HG03064 (cell line): ENCODE measurements around the gene ZNF101.

ENCODE experiments used
- ATAC-seq: cut with Tn5 transposase; IDR thresholded peaks from one replicate; pipeline ENCODE4 v1.9.1; 2021; ENCODE audit warnings: low read depth; ENCODE audit not compliant: unreplicated experiment

Gene ZNF101

GRCh38 chr19:19637523-19638251 lies 31.0 kb upstream of the ZNF101 start:
- no peak for ATAC-seq

DNA sequence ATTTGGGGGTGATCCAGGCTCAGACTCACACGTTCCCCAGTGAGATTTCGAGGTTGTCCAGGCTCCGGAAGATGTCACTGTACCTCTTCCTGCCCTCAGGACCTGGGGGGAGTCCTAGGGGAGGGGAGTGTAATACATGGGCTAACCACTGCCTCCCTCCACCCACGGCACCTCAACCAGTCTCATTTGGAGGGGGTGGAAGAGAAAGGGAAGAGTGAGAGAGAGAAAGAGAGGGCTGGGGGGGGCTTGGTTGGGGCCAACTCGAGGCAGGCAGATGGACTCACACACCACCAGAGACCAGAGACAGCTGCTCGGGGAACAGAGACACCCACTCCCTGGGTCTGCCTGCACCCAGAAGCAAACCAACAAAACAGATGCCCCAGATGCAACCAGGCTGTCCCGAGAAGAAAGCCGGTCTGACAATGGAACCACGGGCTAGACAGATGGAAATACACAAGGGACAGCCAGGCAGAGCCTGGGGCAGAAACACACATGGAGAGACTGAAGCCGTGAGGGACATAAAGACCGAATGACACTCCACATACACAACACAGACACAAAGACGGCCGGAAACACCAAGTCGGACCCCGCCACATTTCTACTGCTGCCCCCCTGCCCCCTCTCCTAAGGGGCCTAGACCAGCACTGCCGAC lies 26.0 kb upstream of the ZNF101 start:
- peak; percentile 10 for ATAC-seq

GRCh38 chr19:19643158-19644053 lies 25.2 kb upstream of the ZNF101 start, which contains the start of gene GMIP:
GMIP (minus strand) TSS chr19:19643657; CDS start chr19:19643529, 128 bp downstream.
- ATAC-seq, result peak; percentile 46

DNA sequence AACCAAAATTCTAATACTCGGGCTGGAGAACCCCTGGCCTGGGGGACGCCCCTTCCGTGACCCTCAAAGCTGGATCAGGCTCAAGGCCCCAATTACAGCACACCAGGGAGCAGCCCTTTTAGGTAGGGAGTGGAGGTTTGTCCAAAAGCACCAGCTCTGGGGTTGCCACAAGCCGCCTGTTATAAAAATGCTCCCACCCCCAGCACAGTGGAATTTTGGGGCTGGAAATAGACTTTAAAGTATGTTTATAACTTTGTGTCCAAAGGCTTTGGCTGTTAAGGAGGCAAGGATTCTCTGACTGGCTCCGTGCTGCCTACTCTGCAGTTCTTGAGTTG lies 24.6 kb upstream of the ZNF101 start:
- ATAC-seq, result no peak

GRCh38 chr19:19645233-19645870 lies 23.3 kb upstream of the ZNF101 start:
- ATAC-seq, result no peak

DNA sequence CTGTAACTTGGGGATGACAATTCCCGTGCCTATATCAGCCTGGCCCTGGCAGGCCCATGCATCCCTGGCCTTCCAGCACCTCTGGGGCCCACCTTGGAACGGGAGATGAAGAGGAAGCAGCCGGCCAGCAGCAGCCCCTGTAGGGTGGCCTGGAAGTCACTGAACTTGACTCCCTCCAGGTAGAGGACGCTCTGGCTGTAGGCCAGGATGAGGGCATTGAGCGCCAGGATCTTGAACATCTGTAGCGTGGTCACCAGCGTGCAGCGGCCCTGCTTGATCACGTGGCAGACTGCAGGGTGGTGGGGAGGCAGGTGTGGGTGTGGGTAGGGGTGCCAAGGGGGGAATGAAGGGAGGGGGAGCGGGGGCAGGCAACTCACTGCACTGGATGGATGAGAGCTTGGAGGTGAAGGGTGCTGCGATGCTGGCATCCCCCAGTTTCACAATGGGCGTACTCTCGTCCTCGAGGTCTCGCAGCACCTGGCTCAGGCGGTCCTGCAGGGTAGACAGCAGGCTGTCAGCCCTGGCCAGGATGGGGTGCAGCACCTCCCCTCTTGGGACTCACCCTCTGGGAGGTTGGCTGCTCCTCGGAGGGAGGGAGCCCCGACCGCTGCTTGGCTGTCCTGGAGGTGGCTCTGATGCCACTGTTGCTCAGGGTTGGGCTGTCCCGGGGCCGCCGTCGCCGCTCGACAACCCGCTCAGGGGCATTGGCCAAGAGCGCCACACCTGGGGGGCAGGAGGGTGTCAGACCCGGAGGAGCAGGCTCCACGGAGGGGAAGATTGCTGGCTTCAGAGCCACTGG lies 21.4 kb upstream of the ZNF101 start:
- ATAC-seq, result no peak

DNA sequence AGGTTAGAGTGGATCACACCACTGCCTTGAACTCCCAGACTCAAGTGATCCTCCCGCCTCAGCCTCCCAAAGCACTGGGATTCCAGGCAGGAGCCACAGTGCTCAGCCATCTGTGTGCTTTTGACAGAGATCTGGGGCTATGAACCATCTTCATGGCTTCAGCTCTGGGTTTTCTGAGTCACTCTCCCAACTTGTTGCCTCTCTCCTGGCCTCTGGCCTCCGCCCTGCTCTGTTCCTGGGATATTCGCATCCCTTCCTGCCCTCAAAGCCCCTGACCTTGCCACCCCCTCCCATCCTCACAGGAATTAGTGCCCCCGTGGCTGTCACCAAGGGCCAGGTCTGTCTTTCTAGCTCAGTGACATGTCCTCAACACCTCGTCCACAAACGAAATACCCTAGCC lies 19.5 kb upstream of the ZNF101 start:
- ATAC-seq, result no peak

GRCh38 chr19:19649580-19649995 lies 19.1 kb upstream of the ZNF101 start:
- ATAC-seq, result no peak

DNA sequence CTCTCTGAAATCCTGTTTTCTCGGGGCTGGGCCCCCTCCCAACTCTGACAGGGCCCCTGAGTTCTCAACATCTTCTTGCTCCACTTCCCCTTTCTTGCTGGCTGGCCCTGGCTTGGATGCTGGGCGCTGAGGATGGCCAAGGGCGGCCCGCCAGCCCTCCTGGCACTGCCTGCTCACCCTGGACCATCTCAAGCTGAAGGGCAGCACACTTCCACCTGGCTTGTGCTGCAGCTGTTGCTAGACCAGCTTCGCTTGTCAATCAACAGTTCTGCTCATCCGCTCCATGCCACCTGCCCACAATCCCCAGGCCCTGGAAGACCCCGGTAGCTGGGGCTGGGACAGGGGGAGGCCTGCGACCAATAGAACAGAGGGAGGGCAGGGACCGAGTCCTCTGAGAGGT lies 18.3 kb upstream of the ZNF101 start:
- ATAC-seq, result no peak

- no peak for ATAC-seq
These were observed 17.6 kb upstream of the ZNF101 start for GRCh38 chr19:19651076-19651475.

GRCh38 chr19:19652482-19653295 lies 15.9 kb upstream of the ZNF101 start:
- no peak for ATAC-seq

- no peak for ATAC-seq
These were observed 15.0 kb upstream of the ZNF101 start for GRCh38 chr19:19653597-19654147.

- no peak for ATAC-seq
These were observed 14.2 kb upstream of the ZNF101 start for GRCh38 chr19:19654441-19654840.

DNA sequence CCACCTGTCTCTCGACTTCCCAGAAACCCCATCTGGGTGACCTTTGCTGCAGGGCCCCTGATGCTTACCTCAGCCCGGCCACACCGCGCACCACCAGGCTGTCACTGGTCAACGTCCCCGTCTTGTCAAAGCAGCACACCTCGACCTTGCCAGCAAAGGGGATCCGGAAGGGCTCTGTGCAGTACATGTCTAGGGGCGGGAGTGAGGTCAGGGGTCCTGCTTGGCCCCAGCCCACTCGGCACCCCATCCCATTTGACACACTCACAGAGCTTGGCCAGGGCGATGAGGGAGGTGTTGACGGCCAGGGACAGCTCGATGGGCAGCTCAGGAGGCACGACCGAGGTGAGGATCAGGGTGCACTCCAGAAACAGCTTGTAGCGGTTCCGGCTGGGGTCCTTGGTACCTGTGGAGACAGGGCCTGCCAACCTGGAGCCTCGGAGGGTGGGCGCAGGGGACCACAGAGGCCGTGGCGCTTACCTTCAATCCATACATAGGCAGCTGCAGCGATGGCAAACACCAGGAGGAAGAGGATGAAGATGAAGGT lies 13.5 kb upstream of the ZNF101 start:
- no peak for ATAC-seq

DNA sequence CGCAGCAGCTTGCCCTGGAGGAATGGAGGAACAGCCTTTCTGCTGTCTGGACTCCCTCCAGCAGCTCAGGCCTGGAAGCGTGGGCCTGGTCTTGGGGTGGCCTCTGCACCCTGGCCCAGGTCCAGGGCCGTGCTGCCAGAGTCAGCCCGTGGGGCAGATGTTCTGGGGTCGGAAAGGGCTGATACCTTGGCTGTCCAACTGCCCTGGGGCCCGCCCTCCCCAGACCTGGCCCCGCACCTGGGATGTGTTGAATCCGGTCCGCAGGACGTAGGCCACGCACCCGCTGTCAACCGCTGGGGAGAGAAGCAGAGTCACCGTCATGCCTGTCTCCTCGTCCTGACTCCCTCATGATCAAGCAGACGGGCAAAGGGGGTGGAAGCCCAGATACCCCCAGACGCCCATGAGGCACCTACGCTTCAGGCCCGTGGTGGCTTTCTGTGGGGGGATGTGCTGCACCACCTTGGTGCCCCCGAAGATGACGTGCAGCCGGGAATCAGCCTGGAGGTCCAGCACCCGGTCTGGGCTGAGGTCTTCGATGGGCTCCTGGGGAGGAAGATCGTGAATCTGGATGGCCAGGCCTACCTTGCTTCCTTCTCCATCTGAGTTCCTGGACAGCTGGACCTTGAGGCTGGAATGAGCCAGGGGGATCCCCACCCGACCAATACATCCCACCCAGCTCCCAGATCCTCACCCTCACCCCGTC lies 12.8 kb upstream of the ZNF101 start:
- no peak for ATAC-seq

- no peak for ATAC-seq
These were observed 11.9 kb upstream of the ZNF101 start for GRCh38 chr19:19656451-19657396.

- ATAC-seq, result no peak
These were observed 11.2 kb upstream of the ZNF101 start for GRCh38 chr19:19657397-19657783.
